C4-2B (cell line): Measurements from ENCODE around the gene WWP2.

Experiments
- ZFX ChIP-seq: fragments of 450-650 bp; IDR thresholded peaks from 2 replicates; pipeline ENCODE4 v1.6.1; 2017
- TF ChIP-seq, protein P1 (sequence below): fragments of 450-650 bp; conservative IDR thresholded peaks from 2 replicates; pipeline ENCODE4 v1.5.1; 2017; ENCODE audit warnings: mild to moderate bottlenecking

DNA sequence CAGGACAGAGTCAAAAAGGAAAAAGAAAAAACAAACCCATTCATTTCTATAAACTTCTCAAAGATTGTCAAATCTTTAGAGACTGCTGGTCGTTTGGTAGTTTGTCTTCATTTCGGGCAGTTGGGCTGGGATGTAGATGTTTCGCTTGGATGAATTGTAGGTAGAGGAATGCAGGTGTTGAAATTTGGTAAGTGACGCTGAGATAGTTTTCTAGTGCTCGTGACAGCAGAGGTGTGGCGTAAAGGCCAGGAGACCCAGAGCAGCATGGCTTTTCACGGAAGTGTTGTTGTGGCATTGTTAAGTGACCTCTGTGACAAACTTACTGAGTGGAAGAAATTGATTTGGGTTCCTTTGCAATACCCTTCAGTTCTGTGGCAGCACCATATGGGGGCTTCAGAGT lies 110.8 kb downstream of the WWP2 start:
- TF ChIP-seq, protein P1, sequence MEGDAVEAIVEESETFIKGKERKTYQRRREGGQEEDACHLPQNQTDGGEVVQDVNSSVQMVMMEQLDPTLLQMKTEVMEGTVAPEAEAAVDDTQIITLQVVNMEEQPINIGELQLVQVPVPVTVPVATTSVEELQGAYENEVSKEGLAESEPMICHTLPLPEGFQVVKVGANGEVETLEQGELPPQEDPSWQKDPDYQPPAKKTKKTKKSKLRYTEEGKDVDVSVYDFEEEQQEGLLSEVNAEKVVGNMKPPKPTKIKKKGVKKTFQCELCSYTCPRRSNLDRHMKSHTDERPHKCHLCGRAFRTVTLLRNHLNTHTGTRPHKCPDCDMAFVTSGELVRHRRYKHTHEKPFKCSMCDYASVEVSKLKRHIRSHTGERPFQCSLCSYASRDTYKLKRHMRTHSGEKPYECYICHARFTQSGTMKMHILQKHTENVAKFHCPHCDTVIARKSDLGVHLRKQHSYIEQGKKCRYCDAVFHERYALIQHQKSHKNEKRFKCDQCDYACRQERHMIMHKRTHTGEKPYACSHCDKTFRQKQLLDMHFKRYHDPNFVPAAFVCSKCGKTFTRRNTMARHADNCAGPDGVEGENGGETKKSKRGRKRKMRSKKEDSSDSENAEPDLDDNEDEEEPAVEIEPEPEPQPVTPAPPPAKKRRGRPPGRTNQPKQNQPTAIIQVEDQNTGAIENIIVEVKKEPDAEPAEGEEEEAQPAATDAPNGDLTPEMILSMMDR: no peak
- TF ChIP-seq ZFX: no peak
